Limb (tissue), 2 donors: ENCODE measurements around the gene CHMP4A.
A peak's percentile ranks its signal among the peaks of the same experiment; 100 is the strongest.
"Not testable (repeated sequence)": the region's sequence is repeated elsewhere in the genome, so short reads cannot be mapped to it uniquely, and the experiment has no call there.

Experiments
- DNase-seq, 2 donors: peaks; one replicate each; pipeline ENCODE4 v3.0.0-alpha.2; 2016; ENCODE audit errors: extremely low spot score in 2 of 2

CHMP4A gene

GRCh38 chr14:24226473-24226872 is 13.2 kb upstream of the CHMP4A start:
- DNase-seq = no peak

GRCh38 chr14:24224618-24225071 is 11.4 kb upstream of the CHMP4A start:
- no peak for DNase-seq

- not testable (repeated sequence) for DNase-seq
Measured at GRCh38 chr14:24222987-24223386, 9.7 kb upstream of the CHMP4A start.

- no peak for DNase-seq
Measured at GRCh38 chr14:24219521-24219920, 6.2 kb upstream of the CHMP4A start.

GRCh38 chr14:24219080-24219479 is 5.8 kb upstream of the CHMP4A start:
- no peak for DNase-seq

GRCh38 chr14:24216876-24217275 is 3.6 kb upstream of the CHMP4A start:
- not testable (repeated sequence) for DNase-seq

- no peak for DNase-seq
Measured at GRCh38 chr14:24216345-24216699, 3.0 kb upstream of the CHMP4A start.

- peak; percentile 87 to 89 for DNase-seq
Measured at GRCh38 chr14:24215495-24216344, 2.4 kb upstream of the CHMP4A start, which contains the start of gene MDP1. TSS of gene MDP1 (minus strand) at chr14:24216066. CDS start at chr14:24215955, 111 bp downstream.

- no peak for DNase-seq
Measured at GRCh38 chr14:24213866-24214662, 776 bp upstream of the CHMP4A start.

GRCh38 chr14:24211311-24211710 is 2.0 kb downstream of the CHMP4A start:
- no peak for DNase-seq

- no peak for DNase-seq
Measured at GRCh38 chr14:24207625-24208024, 5.7 kb downstream of the CHMP4A start.

- no peak for DNase-seq
Measured at GRCh38 chr14:24207104-24207551, 6.2 kb downstream of the CHMP4A start.

GRCh38 chr14:24206260-24207103 is 6.8 kb downstream of the CHMP4A start:
- DNase-seq = no peak

GRCh38 chr14:24204163-24205146 is 8.8 kb downstream of the CHMP4A start:
- DNase-seq = no peak

GRCh38 chr14:24203249-24203886 is 9.9 kb downstream of the CHMP4A start:
- DNase-seq = not testable (repeated sequence)

- not testable (repeated sequence) for DNase-seq
Measured at GRCh38 chr14:24202538-24202937, 10.8 kb downstream of the CHMP4A start.

- DNase-seq = no peak
Measured at GRCh38 chr14:24198814-24199524, 14.3 kb downstream of the CHMP4A start.

GRCh38 chr14:24197056-24197450 is 16.2 kb downstream of the CHMP4A start:
- no peak for DNase-seq
